H9 (cell line): ENCODE measurements around the gene SPCS2. TPM values are rescaled to one million over a fixed set of nuclear protein-coding genes. Genes with fewer than 3 reads are reported as not detected.

ENCODE experiments used
- DNase-seq: peaks from one replicate; pipeline ENCODE4 v3.0.0-alpha.2; 2017
- H2AFZ ChIP-seq: one replicate; pipeline ENCODE4 v1.6.1; 2013; ENCODE audit warnings: mild to moderate bottlenecking, low read length, control low read depth, moderate library complexity
- H2AK5ac ChIP-seq: 2 replicates; pipeline ENCODE4 v1.6.1; 2013; ENCODE audit warnings: low read length, control low read depth, mixed read lengths; ENCODE audit not compliant: insufficient read length
- H2BK120ac ChIP-seq: one replicate; pipeline ENCODE4 v1.6.1; 2013; ENCODE audit warnings: low read depth, mild to moderate bottlenecking, low read length, control low read depth, inconsistent platforms; ENCODE audit not compliant: poor library complexity, severe bottlenecking
- H2BK12ac ChIP-seq: 2 replicates; pipeline ENCODE4 v1.6.1; 2013; ENCODE audit warnings: low read length, control low read depth, mixed read lengths, low read depth; ENCODE audit not compliant: insufficient read length
- H2BK15ac ChIP-seq: 2 replicates; pipeline ENCODE4 v1.6.1; 2013; ENCODE audit warnings: low read depth, low read length, control low read depth
- H2BK20ac ChIP-seq: one replicate; pipeline ENCODE4 v1.6.1; 2013; ENCODE audit warnings: low read depth, mild to moderate bottlenecking, low read length, control low read depth, inconsistent platforms; ENCODE audit not compliant: poor library complexity, severe bottlenecking
- H2BK5ac ChIP-seq: 2 replicates; pipeline ENCODE4 v1.6.1; 2013; ENCODE audit warnings: low read length, control low read depth, mixed read lengths; ENCODE audit not compliant: insufficient read length
- H3K14ac ChIP-seq: 2 replicates; pipeline ENCODE4 v1.6.1; 2013; ENCODE audit warnings: low read length, control low read depth; ENCODE audit not compliant: insufficient read depth
- H3K18ac ChIP-seq: 2 replicates; pipeline ENCODE4 v1.6.1; 2013; ENCODE audit warnings: low read depth, mild to moderate bottlenecking, mixed read lengths, low read length, control low read depth; ENCODE audit not compliant: insufficient read length
- H3K23ac ChIP-seq: 2 replicates; pipeline ENCODE4 v1.6.1; 2013; ENCODE audit warnings: low read length, control low read depth, mixed read lengths, low read depth; ENCODE audit not compliant: insufficient read length
- H3K23me2 ChIP-seq: 2 replicates; pipeline ENCODE4 v1.6.1; 2013; ENCODE audit warnings: low read depth, mild to moderate bottlenecking, mixed read lengths, low read length, control low read depth; ENCODE audit not compliant: insufficient read length, poor library complexity, severe bottlenecking
- H3K27ac ChIP-seq: 2 replicates; pipeline ENCODE4 v1.5.1; 2013; ENCODE audit warnings: low read length, control low read depth, mixed read lengths, low read depth; ENCODE audit not compliant: insufficient read length
- H3K27me3 ChIP-seq: 2 replicates; pipeline ENCODE4 v1.6.1; 2013; ENCODE audit warnings: low read length, control low read depth, inconsistent platforms; ENCODE audit not compliant: insufficient read depth
- H3K4ac ChIP-seq: 2 replicates; pipeline ENCODE4 v1.6.1; 2013; ENCODE audit warnings: low read depth, mild to moderate bottlenecking, control low read depth, inconsistent platforms, low read length, moderate library complexity
- H3K4me1 ChIP-seq: 2 replicates; pipeline ENCODE4 v1.6.1; 2013; ENCODE audit warnings: low read length, control low read depth, inconsistent platforms; ENCODE audit not compliant: insufficient read depth
- H3K4me2 ChIP-seq: 2 replicates; pipeline ENCODE4 v1.6.1; 2013; ENCODE audit warnings: low read length, control low read depth, mixed read lengths; ENCODE audit not compliant: insufficient read length, insufficient read depth
- H3K56ac ChIP-seq: 2 replicates; pipeline ENCODE4 v1.6.1; 2013; ENCODE audit warnings: low read depth, mild to moderate bottlenecking, mixed read lengths, low read length, control low read depth; ENCODE audit not compliant: insufficient read length
- H3K79me1 ChIP-seq: 2 replicates; pipeline ENCODE4 v1.6.1; 2013; ENCODE audit warnings: low read depth, mild to moderate bottlenecking, moderate library complexity, low read length, control low read depth, inconsistent platforms; ENCODE audit not compliant: insufficient read depth, poor library complexity, severe bottlenecking
- H3K79me2 ChIP-seq: 2 replicates; pipeline ENCODE4 v1.6.1; 2013; ENCODE audit warnings: low read length, control low read depth, inconsistent platforms; ENCODE audit not compliant: insufficient read depth
- H3K9ac ChIP-seq: 2 replicates; pipeline ENCODE4 v1.6.1; 2013; ENCODE audit warnings: low read length, control low read depth, mixed read lengths; ENCODE audit not compliant: insufficient read length; ENCODE audit errors: extremely low read depth
- H3K9me3 ChIP-seq: one replicate; pipeline ENCODE4 v1.6.1; 2013; ENCODE audit warnings: low read depth, low read length, inconsistent platforms; ENCODE audit not compliant: control insufficient read depth
- H3T11ph ChIP-seq: one replicate; pipeline ENCODE4 v1.6.1; 2013; ENCODE audit warnings: mild to moderate bottlenecking, low read length, control low read depth, inconsistent platforms
- H4K20me1 ChIP-seq: one replicate; pipeline ENCODE4 v1.6.1; 2013; ENCODE audit not compliant: control insufficient read depth, insufficient read length, insufficient read depth
- H4K5ac ChIP-seq: 2 replicates; pipeline ENCODE4 v1.6.1; 2013; ENCODE audit warnings: low read depth, mild to moderate bottlenecking, mixed read lengths, low read length, control low read depth; ENCODE audit not compliant: insufficient read length
- H4K8ac ChIP-seq: replicated peaks from 2 replicates; pipeline ENCODE4 v1.6.1; 2013; ENCODE audit warnings: low read length, control low read depth, mixed read lengths, low read depth; ENCODE audit not compliant: insufficient read length
- H4K91ac ChIP-seq: 2 replicates; pipeline ENCODE4 v1.6.1; 2013; ENCODE audit warnings: low read depth, mild to moderate bottlenecking, moderate library complexity, mixed read lengths, low read length, control low read depth; ENCODE audit not compliant: insufficient read length
- H3K27ac Mint-ChIP-seq, 3 experiments: 2 replicates in 2 of 3; 3 replicates in 1 of 3; pipeline ENCODE4 v1.8.0; 2020 to 2021; ENCODE audit warnings: mixed read lengths in 3 of 3, mild to moderate bottlenecking in 1 of 3, moderate library complexity in 1 of 3
- H3K27me3 Mint-ChIP-seq: 2 replicates; pipeline ENCODE4 v1.8.0; 2021; ENCODE audit warnings: low read depth, mild to moderate bottlenecking, moderate library complexity, mixed read lengths
- H3K36me3 Mint-ChIP-seq, 3 experiments: 2 replicates in 2 of 3; 3 replicates in 1 of 3; pipeline ENCODE4 v1.8.0; 2020 to 2021; ENCODE audit warnings: low read depth in 3 of 3, mixed read lengths in 3 of 3; ENCODE audit not compliant: insufficient read depth in 1 of 3
- H3K4me1 Mint-ChIP-seq, 2 experiments: 2 replicates each; pipeline ENCODE4 v1.8.0; 2020; ENCODE audit warnings: mixed read lengths in 2 of 2
- H3K4me3 Mint-ChIP-seq, 2 experiments: 2 replicates in 1 of 2; 3 replicates in 1 of 2; pipeline ENCODE4 v1.8.0; 2020 to 2021; ENCODE audit warnings: mild to moderate bottlenecking in 2 of 2, mixed read lengths in 2 of 2, moderate library complexity in 1 of 2
- H3K9me3 Mint-ChIP-seq, 2 experiments: 2 replicates in 1 of 2; 3 replicates in 1 of 2; pipeline ENCODE4 v1.8.0; 2020; ENCODE audit warnings: mild to moderate bottlenecking in 2 of 2, mixed read lengths in 2 of 2, moderate library complexity in 1 of 2
- CTCF ChIP-seq: fragments of 200-600 bp; sonication (generic); conservative IDR thresholded peaks from 3 replicates; pipeline ENCODE4 v1.8.0; 2021; ENCODE audit warnings: antibody characterized with exemption, mild to moderate bottlenecking
- WGBS: extraction: QIAGEN DNeasy Blood & Tissue Kit; methylation state at CpG from one replicate; pipeline ENCODE4 v1.1.7; 2013; ENCODE audit warnings: missing lambda C conversion rate, low lambda C conversion rate, mixed read lengths; ENCODE audit not compliant: insufficient read length; ENCODE audit errors: extremely low coverage; 5-methylcytosine and 5-hydroxymethylcytosine counted together
- total RNA-seq: library from RNA; stranded (reverse); gene quantifications from 2 replicates; pipeline ENCODE4 v1.2.1, GENCODE V29; 2021

The SPCS2 gene
- total RNA-seq, 1 experiment from 2014 or later: 144 TPM

GRCh38 chr11:75025561-75025960 is 76.5 kb downstream of the SPCS2 start:
- peaks cover 5 to 6% of the 10 kb centered on the region in 2 experiments; a peak in 4 of 5 replicates for H3K9me3 Mint-ChIP-seq

More at GRCh38 chr11:75025561-75025960, 76.5 kb downstream of the SPCS2 start:
- Histone ChIP-seq H3K9me3 (no peaks in the 10 kb centered on the region), H2AFZ (no peak overlapping the region), H3K18ac (no peak overlapping the region), H3K4ac (no peak overlapping the region), H4K91ac (no peak overlapping the region), H3K23ac (no peak overlapping the region), H4K8ac (no peak overlapping the region), H3K27me3 (no peaks in the 10 kb centered on the region), H3K27ac (no peak overlapping the region), H3T11ph (no peak overlapping the region), H3K56ac (no peak overlapping the region), H3K14ac (no peak overlapping the region), H2BK12ac (no peak overlapping the region), H2BK20ac (no peak overlapping the region), H3K79me2 (no peaks in the 10 kb centered on the region), H2BK120ac (no peak overlapping the region), H3K79me1 (no peaks in the 10 kb centered on the region), H3K4me1 (no peaks in the 10 kb centered on the region), H3K9ac (no peak overlapping the region), H3K23me2 (no peaks in the 10 kb centered on the region), H3K4me2 (no peak overlapping the region), H2BK15ac (no peak overlapping the region), H4K5ac (no peak overlapping the region), H2AK5ac (no peak overlapping the region), H4K20me1 (no peaks in the 10 kb centered on the region), H2BK5ac (no peak overlapping the region)
- no peaks in the 10 kb centered on the region for H3K27me3 Mint-ChIP-seq
- WGBS: no CpG with 5 or more reads among the region's 1 CpG
- no peak for TF ChIP-seq CTCF
- no peak overlapping the region for H3K4me3 Mint-ChIP-seq
- no peak overlapping the region for H3K27ac Mint-ChIP-seq
- H3K4me1 Mint-ChIP-seq: peaks cover 0 to 3% of the 10 kb centered on the region in 2 experiments; a peak in 1 of 4 replicates
- H3K36me3 Mint-ChIP-seq: peaks cover 0 to 5% (median 0%) of the 10 kb centered on the region in 3 experiments; a peak in 3 of 7 replicates
- DNase-seq: peak; percentile 4
